ENCODE measurements around the gene ZNF467.
A peak's percentile ranks its signal among the peaks of the same experiment; 100 is the strongest.

ZNF467 gene

GRCh38 chr7:149760538-149760937, 12.8 kb downstream of the ZNF467 start:
- Histone ChIP-seq H3K4me1 (ENCODE audit: control insufficient read depth, insufficient read depth, low read depth, low read length) (peaks cover 4% of the 10 kb centered on the region), H3K4me2 (ENCODE audit: low read length, poor library complexity, severe bottlenecking) (no peak overlapping the region), H2BK120ac (ENCODE audit: low read depth, low read length) (no peak overlapping the region), H3K18ac (ENCODE audit: low read depth in 1 of 2, low read length in 2 of 2) (no peak overlapping the region), H3K27ac (ENCODE audit: low read length, poor library complexity, severe bottlenecking) (no peak overlapping the region), H3K14ac (ENCODE audit: low read length in 2 of 2) (no peak overlapping the region), H4K91ac (ENCODE audit: low read length) (no peak overlapping the region), H3K23ac (ENCODE audit: low read length in 2 of 2) (no peak overlapping the region), H2BK5ac (ENCODE audit: low read depth, low read length, poor library complexity, severe bottlenecking) (no peak overlapping the region), H3K27me3 (ENCODE audit: control insufficient read depth in 1 of 2, insufficient read depth in 1 of 2, low read length in 2 of 2) (peaks cover 65 to 75% of the 10 kb centered on the region in 2 experiments), H3K79me1 (replicated peaks; ENCODE audit: low read length, poor library complexity, severe bottlenecking) (no peaks in the 10 kb centered on the region), H2BK15ac (ENCODE audit: low read depth, poor library complexity, severe bottlenecking) (no peak overlapping the region), H3K9me3 (ENCODE audit: control insufficient read depth, low read length) (no peaks in the 10 kb centered on the region), H2AK5ac (ENCODE audit: low read length, severe bottlenecking) (no peak overlapping the region), H2AFZ (ENCODE audit: low read depth, low read length) (no peak overlapping the region), H3K9ac (ENCODE audit: low read length) (no peak overlapping the region), H4K8ac (ENCODE audit: low read length) (no peak overlapping the region), H3K4me3 (ENCODE audit: insufficient read depth in 1 of 2, low read depth in 1 of 2, low read length in 2 of 2) (no peak overlapping the region), H3K4ac (ENCODE audit: low read depth in 1 of 2, low read length in 2 of 2) (no peak overlapping the region), H3K36me3 (ENCODE audit: control insufficient read depth in 1 of 2, insufficient read depth in 2 of 2, low read depth in 1 of 2, low read length in 2 of 2) (peaks cover 0 to 9% of the 10 kb centered on the region in 2 experiments), H2BK12ac (ENCODE audit: low read length in 2 of 2) (no peak overlapping the region)
- 75% methylated on average over 2 of the region's 6 CpGs for WGBS
- DNase-seq = no peak

GRCh38 chr7:149759093-149759860, 14.1 kb downstream of the ZNF467 start:
- Histone ChIP-seq H3K4me2 (ENCODE audit: low read length, poor library complexity, severe bottlenecking) (no peak overlapping the region), H3K4me3 (ENCODE audit: insufficient read depth in 1 of 2, low read depth in 1 of 2, low read length in 2 of 2) (no peak overlapping the region), H3K18ac (ENCODE audit: low read depth in 1 of 2, low read length in 2 of 2) (no peak overlapping the region), H3K79me1 (replicated peaks; ENCODE audit: low read length, poor library complexity, severe bottlenecking) (no peaks in the 10 kb centered on the region), H2BK12ac (ENCODE audit: low read length in 2 of 2) (no peak overlapping the region), H3K36me3 (ENCODE audit: control insufficient read depth in 1 of 2, insufficient read depth in 2 of 2, low read depth in 1 of 2, low read length in 2 of 2) (no peaks in the 10 kb centered on the region), H2BK15ac (ENCODE audit: low read depth, poor library complexity, severe bottlenecking) (no peak overlapping the region), H4K91ac (ENCODE audit: low read length) (no peak overlapping the region), H3K27me3 (ENCODE audit: control insufficient read depth in 1 of 2, insufficient read depth in 1 of 2, low read length in 2 of 2) (peaks cover 64 to 67% of the 10 kb centered on the region in 2 experiments), H3K14ac (ENCODE audit: low read length in 2 of 2) (no peak overlapping the region), H4K8ac (ENCODE audit: low read length) (no peak overlapping the region), H2BK5ac (ENCODE audit: low read depth, low read length, poor library complexity, severe bottlenecking) (no peak overlapping the region), H3K9me3 (ENCODE audit: control insufficient read depth, low read length) (no peaks in the 10 kb centered on the region), H3K9ac (ENCODE audit: low read length) (no peak overlapping the region), H3K4ac (ENCODE audit: low read depth in 1 of 2, low read length in 2 of 2) (no peak overlapping the region), H3K4me1 (ENCODE audit: control insufficient read depth, insufficient read depth, low read depth, low read length) (no peaks in the 10 kb centered on the region), H2AFZ (ENCODE audit: low read depth, low read length) (no peak overlapping the region), H3K23ac (ENCODE audit: low read length in 2 of 2) (no peak overlapping the region), H3K27ac (ENCODE audit: low read length, poor library complexity, severe bottlenecking) (no peak overlapping the region), H2AK5ac (ENCODE audit: low read length, severe bottlenecking) (no peak overlapping the region), H2BK120ac (ENCODE audit: low read depth, low read length) (no peak overlapping the region)
- no peak for DNase-seq
- 69% methylated on average over 12 of the region's 12 CpGs for WGBS

- Histone ChIP-seq H3K4ac (ENCODE audit: low read depth in 1 of 2, low read length in 2 of 2) (no peak overlapping the region), H2AFZ (ENCODE audit: low read depth, low read length) (no peak overlapping the region), H3K23ac (ENCODE audit: low read length in 2 of 2) (no peak overlapping the region), H3K14ac (ENCODE audit: low read length in 2 of 2) (no peak overlapping the region), H3K4me1 (ENCODE audit: control insufficient read depth, insufficient read depth, low read depth, low read length) (no peaks in the 10 kb centered on the region), H3K27ac (ENCODE audit: low read length, poor library complexity, severe bottlenecking) (no peak overlapping the region), H3K4me3 (ENCODE audit: insufficient read depth in 1 of 2, low read depth in 1 of 2, low read length in 2 of 2) (no peak overlapping the region), H3K9ac (ENCODE audit: low read length) (no peak overlapping the region), H4K91ac (ENCODE audit: low read length) (no peak overlapping the region), H3K36me3 (ENCODE audit: control insufficient read depth in 1 of 2, insufficient read depth in 2 of 2, low read depth in 1 of 2, low read length in 2 of 2) (no peaks in the 10 kb centered on the region), H3K9me3 (ENCODE audit: control insufficient read depth, low read length) (no peaks in the 10 kb centered on the region), H3K18ac (ENCODE audit: low read depth in 1 of 2, low read length in 2 of 2) (no peak overlapping the region), H2BK12ac (ENCODE audit: low read length in 2 of 2) (no peak overlapping the region), H2BK120ac (ENCODE audit: low read depth, low read length) (no peak overlapping the region), H3K4me2 (ENCODE audit: low read length, poor library complexity, severe bottlenecking) (no peak overlapping the region), H2BK5ac (ENCODE audit: low read depth, low read length, poor library complexity, severe bottlenecking) (no peak overlapping the region), H2AK5ac (ENCODE audit: low read length, severe bottlenecking) (no peak overlapping the region), H4K8ac (ENCODE audit: low read length) (no peak overlapping the region), H3K79me1 (replicated peaks; ENCODE audit: low read length, poor library complexity, severe bottlenecking) (no peaks in the 10 kb centered on the region), H2BK15ac (ENCODE audit: low read depth, poor library complexity, severe bottlenecking) (no peak overlapping the region), H3K27me3 (ENCODE audit: control insufficient read depth in 1 of 2, insufficient read depth in 1 of 2, low read length in 2 of 2) (peaks cover 22 to 33% of the 10 kb centered on the region in 2 experiments)
- 60% methylated on average over 20 of the region's 20 CpGs for WGBS
- peak; percentile 55 for DNase-seq
Measured at GRCh38 chr7:149753375-149754233, 19.8 kb downstream of the ZNF467 start.

GRCh38 chr7:149752646-149753045, 20.7 kb downstream of the ZNF467 start:
- no peak overlapping the region for H2BK12ac ChIP-seq (ENCODE audit: low read length in 2 of 2)
- H2BK5ac ChIP-seq (ENCODE audit: low read depth, low read length, poor library complexity, severe bottlenecking) = no peak overlapping the region
- no peak overlapping the region for H3K9ac ChIP-seq (ENCODE audit: low read length)
- H4K8ac ChIP-seq (ENCODE audit: low read length) = no peak overlapping the region
- no peak overlapping the region for H4K91ac ChIP-seq (ENCODE audit: low read length)
- no peak overlapping the region for H2BK120ac ChIP-seq (ENCODE audit: low read depth, low read length)
- H3K4ac ChIP-seq (ENCODE audit: low read depth in 1 of 2, low read length in 2 of 2) = no peak overlapping the region
- WGBS = 82% methylated on average over 5 of the region's 5 CpGs
- H3K9me3 ChIP-seq (ENCODE audit: control insufficient read depth, low read length) = no peaks in the 10 kb centered on the region
- H2BK15ac ChIP-seq (ENCODE audit: low read depth, poor library complexity, severe bottlenecking) = no peak overlapping the region
- no peak overlapping the region for H2AFZ ChIP-seq (ENCODE audit: low read depth, low read length)
- H3K4me3 ChIP-seq (ENCODE audit: insufficient read depth in 1 of 2, low read depth in 1 of 2, low read length in 2 of 2) = no peak overlapping the region
- no peaks in the 10 kb centered on the region for H3K4me1 ChIP-seq (ENCODE audit: control insufficient read depth, insufficient read depth, low read depth, low read length)
- H3K23ac ChIP-seq (ENCODE audit: low read length in 2 of 2) = no peak overlapping the region
- no peak overlapping the region for H2AK5ac ChIP-seq (ENCODE audit: low read length, severe bottlenecking)
- H3K36me3 ChIP-seq (ENCODE audit: control insufficient read depth in 1 of 2, insufficient read depth in 2 of 2, low read depth in 1 of 2, low read length in 2 of 2) = no peaks in the 10 kb centered on the region
- H3K79me1 ChIP-seq (replicated peaks; ENCODE audit: low read length, poor library complexity, severe bottlenecking) = no peaks in the 10 kb centered on the region
- no peak overlapping the region for H3K4me2 ChIP-seq (ENCODE audit: low read length, poor library complexity, severe bottlenecking)
- H3K18ac ChIP-seq (ENCODE audit: low read depth in 1 of 2, low read length in 2 of 2) = no peak overlapping the region
- no peak for DNase-seq
- no peak overlapping the region for H3K14ac ChIP-seq (ENCODE audit: low read length in 2 of 2)
- H3K27me3 ChIP-seq (ENCODE audit: control insufficient read depth in 1 of 2, insufficient read depth in 1 of 2, low read length in 2 of 2) = peaks cover 22 to 33% of the 10 kb centered on the region in 2 experiments
- no peak overlapping the region for H3K27ac ChIP-seq (ENCODE audit: low read length, poor library complexity, severe bottlenecking)
